HEK293 (cell line): Measurements from ENCODE around the gene ITGA5.
A peak's percentile ranks its signal among the peaks of the same experiment; 100 is the strongest.

Experiments
- CTCF ChIA-PET: fragments of 350-600 bp; formaldehyde crosslinking; extraction: SDS; loops from one replicate; lab custom pipeline; 2021; ENCODE audit warnings: antibody characterized with exemption; lab: Yijun Ruan, JAX
- POLR2A ChIA-PET: fragments of 300-600 bp; formaldehyde crosslinking; extraction: SDS; loops from one replicate; lab custom pipeline; 2020; ENCODE audit warnings: antibody characterized with exemption, inconsistent platforms; lab: Yijun Ruan, JAX
- H3K27ac ChIP-seq: fragments of 200-500 bp; sonication (Bioruptor generic); 2 replicates; pipeline ENCODE4 v1.5.1; 2014; ENCODE audit warnings: low read depth, low read length, control low read depth, inconsistent platforms; ENCODE audit errors: extremely low read depth
- H3K36me3 ChIP-seq, 2 experiments: fragments of 200-500 bp in 1 of 2; sonication (Bioruptor generic) in 1 of 2; 1 replicate in 1 of 2; 2 replicates in 1 of 2; pipeline ENCODE4 v1.5.1; 2014 to 2017; ENCODE audit warnings: inconsistent platforms in 2 of 2, low read length in 2 of 2; ENCODE audit not compliant: control insufficient read depth in 2 of 2, insufficient read depth in 1 of 2
- H3K4me1 ChIP-seq: fragments of 200-500 bp; sonication (Bioruptor generic); 2 replicates; pipeline ENCODE4 v1.5.1; 2014; ENCODE audit warnings: mild to moderate bottlenecking, low read length, inconsistent platforms; ENCODE audit not compliant: control insufficient read depth, insufficient read depth
- H3K4me3 ChIP-seq: 2 replicates; pipeline ENCODE4 v1.5.1; 2011; ENCODE audit warnings: low read depth, mild to moderate bottlenecking, control low read depth, low read length, moderate library complexity
- H3K9me3 ChIP-seq: fragments of 200-500 bp; sonication (Bioruptor generic); 2 replicates; pipeline ENCODE4 v1.5.1; 2014; ENCODE audit warnings: low read depth, low read length, inconsistent platforms; ENCODE audit not compliant: control insufficient read depth, insufficient read depth
- KLF1 ChIP-seq: fragments of 450-650 bp; formaldehyde crosslinking; IDR thresholded peaks from 2 replicates; pipeline ENCODE4 v1.5.1; 2016; ENCODE audit warnings: missing biosample characterization, missing genetic modification characterization
- KLF10 ChIP-seq: fragments of 450-650 bp; IDR thresholded peaks from 2 replicates; pipeline ENCODE4 v1.5.1; 2018; ENCODE audit warnings: missing biosample characterization, mild to moderate bottlenecking, missing genetic modification characterization
- KLF16 ChIP-seq: fragments of 450-650 bp; formaldehyde crosslinking; IDR thresholded peaks from 2 replicates; pipeline ENCODE4 v1.5.1; 2017; ENCODE audit warnings: missing biosample characterization, missing genetic modification characterization
- SETDB1 ChIP-seq: IDR thresholded peaks from one replicate; pipeline ENCODE4 v1.6.1; 2017; ENCODE audit warnings: mild to moderate bottlenecking, low read length, moderate library complexity, mixed read lengths; ENCODE audit not compliant: insufficient read length
- SP3 ChIP-seq: fragments of 450-650 bp; formaldehyde crosslinking; IDR thresholded peaks from 2 replicates; pipeline ENCODE4 v1.5.1; 2016; ENCODE audit warnings: missing biosample characterization, missing genetic modification characterization
- ZBTB17 ChIP-seq: fragments of 450-650 bp; formaldehyde crosslinking; IDR thresholded peaks from 2 replicates; pipeline ENCODE4 v1.5.1; 2016; ENCODE audit warnings: missing biosample characterization, missing genetic modification characterization
- ZEB2 ChIP-seq: fragments of 450-650 bp; formaldehyde crosslinking; IDR thresholded peaks from 2 replicates; pipeline ENCODE4 v1.5.1; 2016; ENCODE audit warnings: missing biosample characterization, missing genetic modification characterization
- ZNF121 ChIP-seq: fragments of 450-650 bp; formaldehyde crosslinking; IDR thresholded peaks from 2 replicates; pipeline ENCODE4 v1.5.1; 2016; ENCODE audit warnings: missing biosample characterization, missing genetic modification characterization
- ZNF175 ChIP-seq: fragments of 450-650 bp; formaldehyde crosslinking; IDR thresholded peaks from 2 replicates; pipeline ENCODE4 v1.5.1; 2016; ENCODE audit warnings: missing biosample characterization, missing genetic modification characterization
- ZNF2 ChIP-seq: fragments of 450-650 bp; formaldehyde crosslinking; IDR thresholded peaks from 2 replicates; pipeline ENCODE4 v1.5.1; 2016; ENCODE audit warnings: missing biosample characterization, missing genetic modification characterization
- ZNF221 ChIP-seq: fragments of 450-650 bp; formaldehyde crosslinking; IDR thresholded peaks from 2 replicates; pipeline ENCODE4 v1.5.1; 2017; ENCODE audit warnings: missing biosample characterization, missing genetic modification characterization, borderline replicate concordance
- ZNF248 ChIP-seq: fragments of 450-650 bp; formaldehyde crosslinking; IDR thresholded peaks from 2 replicates; pipeline ENCODE4 v1.5.1; 2017; ENCODE audit warnings: missing biosample characterization, missing genetic modification characterization
- ZNF274 ChIP-seq, 2 experiments: fragments of 200-500 bp in 1 of 2; fragments of 450-650 bp in 1 of 2; sonication (Bioruptor generic) in 1 of 2; formaldehyde crosslinking in 1 of 2; IDR thresholded peaks; 2 replicates each; pipeline versions ENCODE4 v1.5.1 to v1.6.1; 2014 to 2016; ENCODE audit warnings: borderline replicate concordance in 1 of 2, inconsistent platforms in 1 of 2, low read length in 1 of 2, missing biosample characterization in 1 of 2, missing genetic modification characterization in 1 of 2
- ZNF335 ChIP-seq: fragments of 450-650 bp; formaldehyde crosslinking; conservative IDR thresholded peaks from 2 replicates; pipeline ENCODE4 v1.5.1; 2016; ENCODE audit warnings: missing biosample characterization, missing genetic modification characterization
- ZNF366 ChIP-seq: fragments of 450-650 bp; formaldehyde crosslinking; conservative IDR thresholded peaks from 2 replicates; pipeline ENCODE4 v1.5.1; 2016; ENCODE audit warnings: missing biosample characterization, missing genetic modification characterization
- ZNF501 ChIP-seq: fragments of 450-650 bp; formaldehyde crosslinking; IDR thresholded peaks from 2 replicates; pipeline ENCODE4 v1.5.1; 2016; ENCODE audit warnings: missing biosample characterization, missing genetic modification characterization
- ZNF548 ChIP-seq: fragments of 450-650 bp; formaldehyde crosslinking; IDR thresholded peaks from 2 replicates; pipeline ENCODE4 v1.5.1; 2016; ENCODE audit warnings: missing biosample characterization, missing genetic modification characterization
- ZNF571 ChIP-seq: fragments of 450-650 bp; formaldehyde crosslinking; IDR thresholded peaks from 2 replicates; pipeline ENCODE4 v1.5.0; 2017; ENCODE audit warnings: missing biosample characterization, missing genetic modification characterization
- ZNF610 ChIP-seq: fragments of 450-650 bp; formaldehyde crosslinking; IDR thresholded peaks from 2 replicates; pipeline ENCODE4 v1.5.1; 2016; ENCODE audit warnings: missing biosample characterization, missing genetic modification characterization, borderline replicate concordance
- TF ChIP-seq, protein P1 (sequence below): fragments of 450-650 bp; formaldehyde crosslinking; conservative IDR thresholded peaks from 2 replicates; pipeline ENCODE4 v1.5.1; 2016; ENCODE audit warnings: low read depth, missing biosample characterization, missing genetic modification characterization
- TF ChIP-seq, protein P2 (sequence below): fragments of 450-650 bp; formaldehyde crosslinking; IDR thresholded peaks from 2 replicates; pipeline ENCODE4 v1.5.1; 2017; ENCODE audit warnings: missing biosample characterization, missing genetic modification characterization

Gene ITGA5

DNA sequence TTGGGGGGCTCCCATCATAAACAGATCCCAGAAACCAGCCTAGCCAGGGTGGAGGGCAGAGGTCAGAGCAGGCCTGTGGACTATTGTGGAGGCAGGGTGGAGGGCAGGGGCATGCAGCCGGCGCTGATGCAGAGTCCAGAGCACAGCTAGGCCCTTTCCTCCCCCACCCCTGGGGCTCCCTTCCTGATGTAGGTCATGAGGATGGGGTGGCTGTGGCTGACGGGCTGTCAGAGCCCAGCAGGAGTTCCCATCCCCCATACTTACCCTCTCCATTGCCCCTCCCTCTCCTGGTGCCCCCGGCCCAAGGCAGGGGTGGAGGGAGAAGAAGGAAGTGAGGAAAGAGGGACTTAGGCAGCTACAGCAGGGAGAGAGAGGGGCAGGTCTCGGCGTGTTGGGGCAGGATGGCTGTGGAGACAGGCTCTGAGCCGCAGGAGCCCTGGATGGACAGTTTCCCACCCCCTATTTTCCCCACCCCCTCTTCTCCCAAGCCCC is 28.8 kb downstream of the ITGA5 start (continued):
- TF ChIP-seq ZNF274 (IDR thresholded peaks at IDR 0.05; ENCODE audit: low read length) (no peak), ZNF274 (tag by site-specific recombination; IDR thresholded peaks at IDR 0.05; ENCODE audit: borderline replicate concordance) (no peak), ZNF175 (no peak), SETDB1 (no peak), ZNF121 (tag by site-specific recombination) (no peak), ZBTB17 (tag by site-specific recombination) (peak; percentile 47; the same call in 1 of the 2 replicates), KLF10 (tag by site-specific recombination) (no peak), KLF16 (tag by site-specific recombination) (no peak), ZNF610 (no peak)
- TF ChIP-seq, protein P1, sequence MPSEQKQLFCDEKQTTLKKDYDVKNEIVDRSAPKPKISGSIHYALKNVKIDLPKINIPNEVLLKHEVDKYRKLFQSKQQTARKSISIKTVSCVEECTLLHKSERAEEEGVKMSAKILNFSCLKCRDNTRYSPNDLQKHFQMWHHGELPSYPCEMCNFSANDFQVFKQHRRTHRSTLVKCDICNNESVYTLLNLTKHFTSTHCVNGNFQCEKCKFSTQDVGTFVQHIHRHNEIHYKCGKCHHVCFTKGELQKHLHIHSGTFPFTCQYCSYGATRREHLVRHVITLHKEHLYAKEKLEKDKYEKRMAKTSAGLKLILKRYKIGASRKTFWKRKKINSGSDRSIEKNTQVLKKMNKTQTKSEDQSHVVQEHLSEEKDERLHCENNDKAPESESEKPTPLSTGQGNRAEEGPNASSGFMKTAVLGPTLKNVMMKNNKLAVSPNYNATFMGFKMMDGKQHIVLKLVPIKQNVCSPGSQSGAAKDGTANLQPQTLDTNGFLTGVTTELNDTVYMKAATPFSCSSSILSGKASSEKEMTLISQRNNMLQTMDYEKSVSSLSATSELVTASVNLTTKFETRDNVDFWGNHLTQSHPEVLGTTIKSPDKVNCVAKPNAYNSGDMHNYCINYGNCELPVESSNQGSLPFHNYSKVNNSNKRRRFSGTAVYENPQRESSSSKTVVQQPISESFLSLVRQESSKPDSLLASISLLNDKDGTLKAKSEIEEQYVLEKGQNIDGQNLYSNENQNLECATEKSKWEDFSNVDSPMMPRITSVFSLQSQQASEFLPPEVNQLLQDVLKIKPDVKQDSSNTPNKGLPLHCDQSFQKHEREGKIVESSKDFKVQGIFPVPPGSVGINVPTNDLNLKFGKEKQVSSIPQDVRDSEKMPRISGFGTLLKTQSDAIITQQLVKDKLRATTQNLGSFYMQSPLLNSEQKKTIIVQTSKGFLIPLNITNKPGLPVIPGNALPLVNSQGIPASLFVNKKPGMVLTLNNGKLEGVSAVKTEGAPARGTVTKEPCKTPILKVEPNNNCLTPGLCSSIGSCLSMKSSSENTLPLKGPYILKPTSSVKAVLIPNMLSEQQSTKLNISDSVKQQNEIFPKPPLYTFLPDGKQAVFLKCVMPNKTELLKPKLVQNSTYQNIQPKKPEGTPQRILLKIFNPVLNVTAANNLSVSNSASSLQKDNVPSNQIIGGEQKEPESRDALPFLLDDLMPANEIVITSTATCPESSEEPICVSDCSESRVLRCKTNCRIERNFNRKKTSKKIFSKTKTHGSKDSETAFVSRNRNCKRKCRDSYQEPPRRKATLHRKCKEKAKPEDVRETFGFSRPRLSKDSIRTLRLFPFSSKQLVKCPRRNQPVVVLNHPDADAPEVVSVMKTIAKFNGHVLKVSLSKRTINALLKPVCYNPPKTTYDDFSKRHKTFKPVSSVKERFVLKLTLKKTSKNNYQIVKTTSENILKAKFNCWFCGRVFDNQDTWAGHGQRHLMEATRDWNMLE (tag by site-specific recombination), result no peak
- TF ChIP-seq, all 188 proteins: peak for 12

DNA sequence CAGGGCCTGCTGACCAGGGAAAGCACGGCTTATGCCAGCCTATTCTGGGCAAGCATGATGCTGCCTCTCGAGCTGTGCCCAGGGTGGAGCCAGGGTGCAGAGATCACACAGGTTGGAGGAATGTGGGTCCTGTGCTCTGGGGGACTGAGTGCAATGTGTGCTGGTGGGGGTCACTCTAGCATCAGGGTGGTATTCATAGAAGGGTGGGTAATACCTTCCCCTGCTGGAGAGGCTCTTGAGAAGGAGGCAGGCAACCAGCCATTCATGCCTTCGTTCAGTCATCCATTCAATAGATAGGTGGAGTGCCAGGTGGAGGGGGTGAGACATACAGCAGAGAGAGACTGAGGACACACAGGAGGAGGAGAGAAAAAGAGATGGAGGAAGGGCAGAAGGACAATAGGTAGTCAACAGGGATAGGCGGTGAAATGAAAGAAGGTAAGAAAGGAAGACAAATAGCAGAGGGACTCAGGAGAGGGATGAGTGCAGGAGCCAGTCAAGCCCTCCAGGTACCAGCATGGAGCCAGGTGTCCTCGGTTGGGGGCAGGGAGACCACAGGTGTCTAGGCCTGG is 29.4 kb downstream of the ITGA5 start:
- Histone ChIP-seq H3K27ac (no peak overlapping the region), H3K9me3 (no peaks in the 10 kb centered on the region), H3K4me1 (peaks cover 27% of the 10 kb centered on the region), H3K4me3 (no peak overlapping the region), H3K36me3 (peaks cover 0 to 5% of the 10 kb centered on the region in 2 experiments; a peak in 1 of 3 replicates)
- CTCF ChIA-PET, result interaction anchor here (4.3 to 4.8 kb wide), 2 partner anchors 9 to 49 kb away, joined by 52 to 61 read pairs; no protein-coding TSS in a partner anchor
- TF ChIP-seq ZBTB17 (tag by site-specific recombination) (peak; percentile 62; the same call in 1 of the 2 replicates), ZNF335 (no peak), ZNF221 (tag by site-specific recombination) (no peak), ZNF501 (tag by site-specific recombination) (no peak), ZNF366 (tag by site-specific recombination) (peak; percentile 84), ZEB2 (0 out of 2 replicates have a peak, but pooled peaks have one; percentile 40), KLF1 (tag by site-specific recombination) (no peak), ZNF2 (tag by site-specific recombination) (no peak), SP3 (tag by site-specific recombination) (no peak), ZNF248 (tag by site-specific recombination) (no peak), ZNF548 (tag by site-specific recombination) (no peak), ZNF571 (tag by site-specific recombination) (no peak)
- TF ChIP-seq, protein P2, sequence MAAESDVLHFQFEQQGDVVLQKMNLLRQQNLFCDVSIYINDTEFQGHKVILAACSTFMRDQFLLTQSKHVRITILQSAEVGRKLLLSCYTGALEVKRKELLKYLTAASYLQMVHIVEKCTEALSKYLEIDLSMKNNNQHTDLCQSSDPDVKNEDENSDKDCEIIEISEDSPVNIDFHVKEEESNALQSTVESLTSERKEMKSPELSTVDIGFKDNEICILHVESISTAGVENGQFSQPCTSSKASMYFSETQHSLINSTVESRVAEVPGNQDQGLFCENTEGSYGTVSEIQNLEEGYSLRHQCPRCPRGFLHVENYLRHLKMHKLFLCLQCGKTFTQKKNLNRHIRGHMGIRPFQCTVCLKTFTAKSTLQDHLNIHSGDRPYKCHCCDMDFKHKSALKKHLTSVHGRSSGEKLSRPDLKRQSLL (tag by site-specific recombination), result peak; percentile 64; the same call in 1 of the 2 replicates
- POLR2A ChIA-PET, result no interaction called here
